ENCODE measurements around the gene MAT2A.
A peak's percentile ranks its signal among the peaks of the same experiment; 100 is the strongest.
"Not testable (repeated sequence)": the region's sequence is repeated elsewhere in the genome, so short reads cannot be mapped to it uniquely, and the experiment has no call there.

Gene MAT2A

GRCh38 chr2:85524336-85524908 is 14.5 kb upstream of the MAT2A start:
- no peak for DNase-seq

GRCh38 chr2:85525029-85525428 is 13.9 kb upstream of the MAT2A start:
- no peak for DNase-seq

GRCh38 chr2:85525567-85525966 is 13.4 kb upstream of the MAT2A start:
- no peak for DNase-seq

- DNase-seq = no peak
These were observed 11.2 kb upstream of the MAT2A start for GRCh38 chr2:85527787-85528186.

GRCh38 chr2:85528355-85528754 is 10.6 kb upstream of the MAT2A start:
- no peak for DNase-seq

- no peak for DNase-seq
These were observed 9.2 kb upstream of the MAT2A start for GRCh38 chr2:85529809-85530208.

GRCh38 chr2:85531589-85531988 is 7.4 kb upstream of the MAT2A start:
- no peak for DNase-seq

GRCh38 chr2:85534099-85534498 is 4.9 kb upstream of the MAT2A start:
- no peak for DNase-seq

GRCh38 chr2:85534881-85535280 is 4.1 kb upstream of the MAT2A start:
- no peak for DNase-seq

- DNase-seq = peak; percentile 53
These were observed 2.5 kb upstream of the MAT2A start for GRCh38 chr2:85536479-85536878.

GRCh38 chr2:85537600-85538506 is 1.1 kb upstream of the MAT2A start:
- DNase-seq = no peak

- DNase-seq = peak; percentile 72
These were observed 579 bp downstream of the MAT2A start for GRCh38 chr2:85539361-85540132.

- DNase-seq = no peak
These were observed 1.2 kb downstream of the MAT2A start for GRCh38 chr2:85540133-85540648.

- no peak for DNase-seq
These were observed 2.3 kb downstream of the MAT2A start for GRCh38 chr2:85541262-85541661.

- no peak for DNase-seq
These were observed 2.9 kb downstream of the MAT2A start for GRCh38 chr2:85541753-85542457.

- DNase-seq = no peak
These were observed 3.8 kb downstream of the MAT2A start for GRCh38 chr2:85542777-85543176.

- DNase-seq = not testable (repeated sequence)
These were observed 5.3 kb downstream of the MAT2A start for GRCh38 chr2:85544254-85544691.

GRCh38 chr2:85544915-85545779 is 6.2 kb downstream of the MAT2A start:
- not testable (repeated sequence) for DNase-seq

GRCh38 chr2:85545780-85546240 is 6.8 kb downstream of the MAT2A start:
- DNase-seq = no peak

- DNase-seq = no peak
These were observed 8.3 kb downstream of the MAT2A start for GRCh38 chr2:85547089-85547858.

All from NCI-H226 (cell line).